Cardiac fibroblast (primary cell): ENCODE results near the gene IST1.

Source experiments
- DNase-seq, 2 donors: peaks; one replicate each; pipeline versions ENCODE4 v3.0.0 to v3.0.0-alpha.2; 2010; ENCODE audit warnings: low read depth in 2 of 2
- H3K4me3 ChIP-seq, 2 donors: replicated peaks in 1 of 2; 1 replicate in 1 of 2; 2 replicates in 1 of 2; pipeline ENCODE4 v1.5.1; 2011; ENCODE audit warnings: low read depth in 2 of 2, low read length in 2 of 2, mild to moderate bottlenecking in 2 of 2, moderate library complexity in 1 of 2
- CTCF ChIP-seq: IDR thresholded peaks from one replicate; pipeline ENCODE4 v1.5.1; 2011; ENCODE audit warnings: low read depth, mild to moderate bottlenecking, low read length, inconsistent platforms

Gene IST1

GRCh38 chr16:71915350-71915749 lies 20.0 kb downstream of the IST1 start:
- H3K4me3 ChIP-seq = no peak overlapping the region
- no peak for DNase-seq
- no peak for TF ChIP-seq CTCF

GRCh38 chr16:71916397-71916920 lies 21.1 kb downstream of the IST1 start:
- TF ChIP-seq CTCF = no peak
- no peak overlapping the region for H3K4me3 ChIP-seq
- DNase-seq = no peak

- no peak overlapping the region for H3K4me3 ChIP-seq
- DNase-seq = peak; percentile 73 to 77
- peak; percentile 17 for TF ChIP-seq CTCF
Observed at GRCh38 chr16:71917900-71918299, 22.6 kb downstream of the IST1 start.

- no peak overlapping the region for H3K4me3 ChIP-seq
- no peak for TF ChIP-seq CTCF
- no peak for DNase-seq
Observed at GRCh38 chr16:71919035-71919434, 23.7 kb downstream of the IST1 start.

GRCh38 chr16:71920658-71921057 lies 25.3 kb downstream of the IST1 start:
- no peak for TF ChIP-seq CTCF
- no peak for DNase-seq
- H3K4me3 ChIP-seq = no peak overlapping the region

GRCh38 chr16:71923941-71924690 lies 28.8 kb downstream of the IST1 start:
- H3K4me3 ChIP-seq = no peak overlapping the region
- peak; percentile 53 to 54 for DNase-seq
- no peak for TF ChIP-seq CTCF
